Measurements from ENCODE around the gene BCL6.

DNA sequence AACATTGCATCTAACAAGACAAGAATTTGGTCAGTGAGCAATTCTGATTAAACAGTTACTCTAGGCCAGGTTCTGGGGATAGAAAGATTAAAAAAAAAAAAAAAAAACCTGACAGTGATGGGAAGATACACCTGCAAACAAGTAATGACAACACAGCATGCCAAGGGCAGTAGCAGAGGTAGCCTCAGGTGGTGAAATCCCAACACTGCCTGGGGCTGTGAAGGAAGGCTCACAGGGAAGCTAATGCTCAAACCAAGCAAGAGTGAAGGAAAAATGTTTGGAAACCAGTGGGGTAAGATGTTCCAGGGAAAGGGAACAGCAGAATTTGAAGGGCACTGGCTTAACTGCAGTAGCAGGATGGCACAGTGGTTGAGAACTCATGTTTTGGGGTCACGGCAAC lies 51.8 kb downstream of the BCL6 start:
- TF ChIP-seq CTCF (conservative IDR thresholded peaks at IDR 0.05): no peak
- TF ChIP-seq ZFX (IDR thresholded peaks at IDR 0.05): no peak
